A172 (cell line): ENCODE data around the gene CLDN20. TPM values are rescaled to one million over a fixed set of nuclear protein-coding genes. Genes with fewer than 3 reads are reported as not detected.
A peak's percentile ranks its signal among the peaks of the same experiment; 100 is the strongest.
"Not testable (repeated sequence)": the region's sequence is repeated elsewhere in the genome, so short reads cannot be mapped to it uniquely, and the experiment has no call there.

Experiments used
- DNase-seq: peaks from one replicate; pipeline ENCODE4 v3.0.0-alpha.2; 2015; ENCODE audit warnings: low spot score
- total RNA-seq: library from RNA; depleted of rRNA; stranded (reverse); fragments of >200 nt; shearing (Covaris generic); gene quantifications from 2 replicates; pipeline ENCODE4 v1.2.3, GENCODE V29; 2014; rRNA removed

Gene CLDN20, protein sequence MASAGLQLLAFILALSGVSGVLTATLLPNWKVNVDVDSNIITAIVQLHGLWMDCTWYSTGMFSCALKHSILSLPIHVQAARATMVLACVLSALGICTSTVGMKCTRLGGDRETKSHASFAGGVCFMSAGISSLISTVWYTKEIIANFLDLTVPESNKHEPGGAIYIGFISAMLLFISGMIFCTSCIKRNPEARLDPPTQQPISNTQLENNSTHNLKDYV
- total RNA-seq = not detected in 2 replicates

DNA sequence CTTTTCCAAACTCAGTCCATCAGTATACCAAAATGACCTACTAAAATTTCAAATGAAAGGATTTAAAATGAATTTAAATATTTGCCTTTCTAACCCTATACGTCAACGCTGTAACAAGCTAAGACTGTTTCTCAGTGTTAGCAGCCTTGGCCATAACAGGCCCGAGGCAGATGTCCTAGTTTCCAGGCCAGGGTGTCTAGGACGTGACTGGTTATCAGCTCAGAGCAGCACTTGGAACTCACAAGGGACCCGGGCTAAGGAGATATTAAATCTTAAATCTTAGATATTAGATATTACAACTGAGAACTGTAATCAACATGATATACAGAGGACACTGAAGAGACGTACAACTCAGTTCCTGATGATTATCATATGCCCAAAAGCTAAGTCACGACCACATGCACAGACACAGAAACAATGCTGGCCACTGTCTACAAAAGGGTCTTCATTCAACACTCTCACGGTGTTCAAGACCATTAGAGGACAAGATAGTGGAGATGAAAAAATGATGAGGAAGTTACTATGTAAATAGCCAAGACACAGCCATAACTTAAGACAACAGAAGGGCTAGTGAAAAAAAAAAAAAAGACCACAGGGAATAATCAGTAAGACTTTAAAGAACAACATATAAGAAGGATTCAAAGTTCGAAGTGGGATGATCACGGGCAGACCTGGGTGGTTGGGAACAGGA, at the start of gene CLDN20:
CLDN20 (plus strand) TSS at position 641 of the 691 bp plus-strand sequence. CDS start 11,707 bp downstream, outside the sequence.
- DNase-seq = no peak

DNA sequence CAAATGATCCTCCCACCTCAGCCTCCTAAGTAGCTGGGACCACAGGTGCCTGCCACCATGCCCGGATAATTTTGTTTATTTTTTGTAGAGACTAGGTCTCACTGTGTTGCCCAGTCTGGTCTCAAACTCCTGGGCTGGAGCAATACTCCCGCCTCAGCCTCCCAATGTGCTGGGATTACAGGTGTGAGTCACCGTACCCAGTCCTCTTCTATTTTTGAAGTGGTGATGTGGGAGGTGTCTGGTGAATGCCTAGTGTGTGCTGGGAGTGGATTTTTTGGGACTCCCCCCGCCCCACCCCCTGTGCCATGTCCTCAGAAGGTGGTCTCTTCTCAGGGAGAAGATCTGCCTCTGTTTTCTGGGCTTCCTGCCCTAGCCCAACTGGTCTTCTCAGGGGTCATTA, 47.9 kb upstream of the CLDN20 start:
- no peak for DNase-seq

DNA sequence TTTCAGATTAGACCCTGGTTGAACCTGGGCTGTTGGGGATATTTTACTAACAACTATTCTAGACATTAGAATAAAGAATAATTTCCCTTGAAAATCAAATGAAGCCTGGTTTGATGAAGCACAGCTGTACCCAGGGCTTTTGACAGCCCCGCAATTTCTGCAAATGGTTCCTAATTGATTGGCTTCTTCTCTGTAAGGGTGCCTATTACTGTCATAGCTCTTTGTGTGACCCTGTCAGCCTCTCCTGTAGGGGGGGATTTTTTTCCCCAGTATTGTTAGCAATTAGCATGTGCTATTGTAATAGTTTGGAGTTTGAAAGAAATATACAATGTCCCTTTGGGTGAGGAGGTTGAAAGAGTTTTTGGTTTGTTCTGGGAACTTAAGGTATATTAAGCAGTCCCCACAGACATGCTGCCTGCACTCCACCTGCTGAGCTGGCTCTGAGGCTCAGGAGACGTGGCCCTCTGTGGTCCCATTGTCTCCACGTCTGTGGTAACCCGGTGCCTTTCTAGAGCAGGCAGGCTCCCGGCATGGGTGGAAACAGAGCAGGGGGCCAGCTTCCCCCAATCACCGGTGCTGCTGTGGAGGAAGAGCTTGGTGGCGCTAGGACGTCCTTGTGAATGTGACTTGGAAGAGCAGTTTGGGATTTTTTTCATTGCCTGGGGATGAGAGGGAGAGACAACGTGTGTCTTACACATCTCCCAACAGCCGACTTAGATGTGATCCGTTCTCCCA, 47.3 kb upstream of the CLDN20 start:
- DNase-seq = no peak

DNA sequence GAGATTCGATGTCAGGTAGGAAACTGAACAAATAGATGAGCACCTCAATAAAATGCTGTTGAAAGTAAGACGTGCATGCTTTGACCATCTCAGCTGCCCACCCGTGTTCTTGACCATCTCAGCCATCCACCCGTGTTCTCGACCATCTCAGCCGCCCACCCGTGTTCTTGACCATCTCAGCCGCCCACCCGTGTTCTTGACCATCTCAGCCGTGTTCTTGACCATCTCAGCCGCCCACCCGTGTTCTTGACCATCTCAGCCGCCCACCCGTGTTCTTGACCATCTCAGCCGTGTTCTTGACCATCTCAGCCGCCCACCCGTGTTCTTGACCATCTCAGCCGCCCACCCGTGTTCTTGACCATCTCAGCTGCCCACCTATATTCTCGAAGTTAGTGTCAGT, 45.1 kb upstream of the CLDN20 start:
- DNase-seq = not testable (repeated sequence)

DNA sequence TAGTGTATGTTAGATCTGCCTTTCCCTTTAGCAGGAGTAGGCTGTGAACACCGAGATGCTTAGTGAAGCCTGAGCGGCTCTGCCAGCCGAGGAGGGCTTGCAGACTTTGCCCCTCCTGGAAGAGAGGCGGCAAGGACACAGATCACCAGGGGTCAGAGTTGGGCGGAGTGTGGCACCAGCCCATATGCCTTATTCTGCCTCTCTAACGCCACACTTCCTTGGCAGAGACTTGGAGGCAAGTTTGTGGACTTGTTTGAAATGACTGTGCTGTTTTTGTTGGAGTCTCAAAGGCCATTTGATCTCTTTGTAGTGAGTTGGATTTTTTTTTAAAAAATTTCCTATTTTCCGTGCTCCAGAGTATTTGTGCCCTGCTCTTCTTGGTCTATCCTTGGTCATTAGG, 44.5 kb upstream of the CLDN20 start:
- no peak for DNase-seq

DNA sequence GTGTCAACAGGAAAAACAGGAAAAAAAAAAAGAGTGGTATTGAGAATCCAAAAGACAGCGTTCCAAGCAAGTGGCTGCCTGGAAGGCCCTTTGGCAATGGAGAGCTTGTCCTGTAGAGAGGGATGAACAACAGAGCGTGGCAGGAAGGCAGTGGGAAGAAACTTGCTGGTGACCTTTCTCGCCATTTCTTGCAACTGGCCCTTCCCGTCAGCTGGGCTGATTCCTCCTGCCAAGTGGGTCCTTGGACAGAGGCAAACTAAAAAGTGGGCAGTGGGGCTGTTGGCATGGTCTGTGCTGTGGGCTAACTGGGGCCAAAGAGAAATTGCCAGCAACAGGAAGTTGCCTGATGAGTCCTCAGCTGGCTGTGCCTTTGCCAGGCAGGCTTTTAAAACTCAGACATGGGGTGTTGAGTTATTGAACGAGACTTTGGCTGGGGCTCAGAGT, 43.9 kb upstream of the CLDN20 start:
- no peak for DNase-seq

DNA sequence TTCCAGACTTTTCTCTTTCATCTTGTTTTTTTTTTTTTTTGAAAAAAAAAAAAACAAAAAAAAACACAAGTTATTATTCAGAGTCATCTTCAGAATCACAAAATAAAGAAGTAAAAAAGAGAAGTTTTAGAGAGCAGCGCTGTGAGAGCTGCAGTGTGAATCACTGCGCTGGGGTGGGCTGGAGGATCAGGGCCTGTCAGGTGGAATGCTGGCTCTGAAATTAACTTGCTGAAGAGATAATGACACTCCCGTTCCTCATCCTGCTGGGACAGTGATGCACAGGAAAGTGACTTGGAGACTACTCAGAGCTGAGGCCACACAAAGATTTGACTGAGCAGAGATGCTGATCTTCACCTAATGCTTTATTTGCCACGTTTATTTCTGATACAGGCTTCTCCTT, 42.7 kb upstream of the CLDN20 start:
- DNase-seq = peak; percentile 26

DNA sequence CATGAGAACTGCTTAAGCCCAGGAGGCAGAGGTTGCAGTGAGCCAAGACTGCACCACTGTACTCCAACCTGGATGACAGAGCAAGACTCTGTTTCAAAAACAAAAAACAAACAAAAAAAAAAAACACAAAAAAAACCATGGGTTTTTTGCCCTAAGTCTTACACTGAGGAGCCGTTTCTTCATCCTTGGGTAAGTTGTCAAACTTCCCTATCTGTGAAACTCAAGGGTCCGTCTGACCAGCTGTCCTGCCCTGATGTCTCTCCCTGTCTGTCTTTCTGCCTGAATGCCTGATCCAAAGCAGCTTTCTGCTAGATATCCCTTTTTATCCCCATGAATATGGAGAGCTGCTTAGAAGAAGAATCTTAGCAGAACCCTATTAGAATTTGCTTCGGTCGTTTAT, 41.3 kb upstream of the CLDN20 start:
- no peak for DNase-seq

DNA sequence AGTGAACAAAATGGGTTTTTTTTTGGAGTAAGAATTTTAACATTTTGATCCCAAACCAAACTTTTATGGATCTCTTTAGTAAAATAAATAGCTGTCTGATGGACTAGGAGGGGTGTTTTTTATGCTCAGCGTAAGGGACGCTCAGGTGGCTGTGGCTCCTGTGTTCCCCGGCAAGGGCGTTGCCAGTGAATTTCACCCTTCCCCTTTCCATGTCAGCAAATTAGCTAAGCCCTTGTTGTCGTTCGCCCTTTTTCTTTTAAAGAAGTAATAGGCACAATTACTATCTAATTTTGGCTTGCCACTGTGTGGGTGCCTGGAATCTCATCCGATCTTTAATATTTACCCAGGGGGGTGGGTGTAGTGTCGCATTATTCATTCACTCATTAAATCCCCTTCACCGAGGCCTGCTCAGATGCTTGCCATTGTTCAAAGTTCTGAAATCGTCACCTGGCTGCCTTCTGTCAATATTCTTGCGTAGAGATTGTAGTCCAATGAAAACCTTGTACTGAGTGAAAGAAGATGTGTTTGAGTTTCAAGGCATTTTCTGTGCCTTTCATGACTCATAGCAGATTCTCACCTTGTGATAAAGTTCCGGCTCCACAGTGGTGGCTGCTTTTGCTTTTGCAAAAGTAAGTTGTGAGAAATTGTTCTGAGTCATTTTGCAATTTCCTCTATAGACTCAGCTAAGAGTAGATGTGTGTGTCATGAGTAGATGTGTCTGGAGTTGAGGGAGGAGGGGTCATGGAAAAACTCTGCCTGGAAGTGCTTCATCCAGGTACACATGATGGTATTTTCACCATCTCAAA, 40.0 kb upstream of the CLDN20 start:
- DNase-seq = peak; percentile 92

DNA sequence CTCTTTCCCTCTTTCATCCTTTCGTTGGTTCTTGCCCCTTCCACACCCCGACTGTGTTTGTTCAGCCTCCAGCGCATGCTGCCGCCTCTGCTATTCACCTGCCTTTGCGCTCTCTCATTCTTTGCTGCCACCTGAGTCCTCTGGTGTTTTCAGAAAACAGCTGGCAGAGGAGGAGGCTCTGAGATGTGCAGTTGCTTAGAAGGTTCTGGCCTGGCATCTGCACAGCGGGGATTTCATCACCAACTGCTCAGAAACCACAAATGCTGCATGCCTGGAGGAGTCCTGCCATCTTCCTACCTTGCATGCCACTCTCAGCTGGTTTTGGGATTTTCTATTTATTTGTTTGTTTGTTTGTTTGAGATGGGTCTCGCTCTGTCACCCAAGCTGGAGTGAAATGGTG, 39.2 kb upstream of the CLDN20 start:
- peak; percentile 39 for DNase-seq

DNA sequence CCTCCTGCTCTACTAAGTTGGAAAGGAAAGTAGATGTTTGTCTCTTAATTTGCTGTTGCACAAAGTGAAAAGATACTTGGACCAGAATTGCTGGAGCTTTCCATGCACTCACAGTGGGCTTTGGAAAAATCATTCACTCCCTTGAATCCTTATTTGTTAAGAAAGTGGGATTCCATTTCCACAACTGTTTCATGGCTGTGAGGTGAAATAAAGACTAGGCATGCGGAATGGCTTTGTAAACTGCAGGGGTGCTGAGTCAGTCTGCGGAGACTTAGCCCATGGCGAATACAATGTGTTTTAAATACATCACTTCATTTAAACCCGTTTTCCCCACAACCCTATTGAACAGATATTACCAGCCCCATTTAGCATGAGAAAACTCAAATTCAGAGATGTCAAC, 36.8 kb upstream of the CLDN20 start:
- DNase-seq = no peak

DNA sequence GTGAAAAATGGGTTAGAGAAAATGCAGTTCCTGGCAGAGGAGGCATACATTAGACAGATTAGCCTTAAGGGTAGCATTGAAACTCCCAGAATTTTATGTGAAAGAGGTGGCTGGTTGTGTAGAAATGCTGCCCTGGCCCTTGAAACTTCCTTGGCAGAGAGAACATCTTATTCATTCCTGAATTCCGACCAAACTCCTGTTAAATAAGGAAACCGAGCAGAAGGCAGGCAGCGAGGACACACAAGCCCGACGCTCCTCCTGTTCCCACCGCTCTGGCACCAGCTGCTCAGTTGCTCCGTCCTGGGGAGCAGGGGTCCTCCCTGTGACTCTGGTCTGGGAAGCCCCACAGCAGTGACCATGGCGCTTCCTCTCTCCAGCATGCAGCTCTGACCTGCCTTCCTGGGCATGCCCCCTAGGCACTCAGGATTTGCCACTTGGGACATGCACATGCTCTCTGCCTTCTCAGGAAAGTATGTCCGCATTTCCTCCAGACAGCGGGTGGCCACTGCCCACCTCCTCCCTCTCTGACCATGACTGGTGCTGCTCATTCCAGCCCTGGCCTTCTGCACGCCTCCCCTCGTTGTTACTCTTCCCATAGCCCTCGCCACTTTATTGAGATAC, 35.2 kb upstream of the CLDN20 start:
- no peak for DNase-seq

DNA sequence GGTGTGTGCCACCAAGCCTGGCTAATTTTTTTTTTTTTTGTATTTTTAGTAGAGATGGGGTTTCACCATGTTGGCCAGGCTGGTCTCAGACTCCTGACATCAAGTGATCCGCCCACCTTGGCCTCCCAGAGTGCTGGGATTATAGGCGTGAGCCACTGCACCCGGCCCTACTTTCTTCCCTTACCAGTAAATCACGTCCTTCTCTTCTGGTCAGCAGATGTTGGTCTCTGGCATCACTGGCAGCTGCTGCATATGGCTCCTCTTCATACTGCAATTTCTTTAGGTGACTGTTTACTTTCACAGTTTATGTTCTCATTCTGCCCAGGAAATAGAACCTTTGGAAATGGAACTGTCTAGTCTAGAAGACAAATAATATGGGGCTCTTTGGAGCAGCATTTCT, 32.8 kb upstream of the CLDN20 start:
- DNase-seq = not testable (repeated sequence)

DNA sequence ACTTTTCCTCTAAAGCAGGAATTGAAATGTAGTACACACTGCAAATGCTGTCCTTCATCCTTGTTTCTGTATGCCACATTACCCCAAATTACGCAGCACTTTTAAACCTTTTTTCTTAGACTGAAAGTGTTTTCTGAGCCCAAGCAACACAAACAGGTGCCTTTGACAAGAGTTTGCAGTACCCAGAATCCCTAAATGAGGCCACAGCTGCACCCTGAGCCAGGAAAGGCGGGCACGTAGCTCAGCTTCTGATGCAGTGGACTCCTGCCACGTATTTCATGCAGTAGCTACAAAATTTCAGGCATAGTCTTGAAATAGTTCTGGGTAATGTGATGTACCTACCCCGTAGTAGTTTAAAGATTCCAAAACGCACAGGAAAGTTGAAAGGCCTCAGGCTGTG, 31.0 kb upstream of the CLDN20 start:
- DNase-seq = no peak

DNA sequence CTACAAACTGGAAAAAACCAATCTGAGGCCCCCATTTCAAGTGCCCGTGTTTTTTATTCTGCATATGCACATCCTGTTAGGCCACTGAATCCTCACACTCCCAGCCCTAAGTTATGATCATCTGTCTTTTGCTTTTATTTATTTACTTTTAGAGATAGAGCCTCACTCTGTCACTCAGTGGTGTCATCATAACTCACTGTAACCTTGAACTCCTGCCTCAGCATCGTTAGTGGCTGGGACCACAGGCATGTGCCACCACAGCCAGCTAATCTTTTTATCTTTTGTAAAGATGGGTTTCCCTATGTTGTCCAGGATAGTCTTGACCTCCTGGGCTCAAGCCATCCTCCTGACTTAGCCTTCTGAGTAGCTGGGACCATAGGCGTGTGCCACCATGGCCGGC, 29.6 kb upstream of the CLDN20 start:
- no peak for DNase-seq

DNA sequence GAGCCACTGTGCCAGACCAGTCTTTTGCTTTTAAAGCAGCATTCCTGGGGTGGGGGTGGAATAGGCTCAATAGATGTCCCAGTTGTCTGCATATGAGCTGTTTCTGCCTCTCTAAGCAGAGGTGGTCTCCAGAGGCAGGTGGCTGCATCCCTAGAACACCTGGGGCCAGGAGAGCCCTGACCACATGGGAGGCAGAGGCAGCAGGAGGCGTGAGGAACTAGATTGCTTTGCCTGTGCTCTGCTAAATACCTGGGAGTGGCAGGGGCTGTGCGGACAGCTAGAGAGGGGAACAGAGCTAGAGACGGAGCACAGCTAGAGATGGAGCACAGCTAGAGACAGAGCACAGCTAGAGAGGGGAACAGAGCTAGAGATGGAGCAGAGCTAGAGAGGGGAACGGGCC, 29.1 kb upstream of the CLDN20 start:
- no peak for DNase-seq

DNA sequence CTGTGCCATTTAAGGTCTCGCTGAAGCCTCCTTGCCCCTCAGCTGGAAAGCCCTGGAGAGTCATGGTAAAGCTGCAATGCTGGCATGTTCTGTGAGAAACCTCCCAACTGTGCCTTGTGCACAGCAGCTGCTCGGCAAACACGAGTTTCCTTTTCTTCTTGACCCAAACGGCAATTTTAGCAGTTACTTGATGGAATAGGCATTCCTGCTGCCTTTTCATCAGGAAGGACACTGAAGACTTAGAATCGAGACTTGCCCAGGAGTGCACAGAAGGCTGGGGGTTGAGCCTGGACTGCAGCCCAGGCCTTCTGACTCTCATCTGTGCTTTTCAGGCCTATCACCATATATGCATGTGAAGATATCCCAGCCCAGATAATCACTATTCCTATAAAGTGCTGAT, 28.7 kb upstream of the CLDN20 start:
- no peak for DNase-seq

DNA sequence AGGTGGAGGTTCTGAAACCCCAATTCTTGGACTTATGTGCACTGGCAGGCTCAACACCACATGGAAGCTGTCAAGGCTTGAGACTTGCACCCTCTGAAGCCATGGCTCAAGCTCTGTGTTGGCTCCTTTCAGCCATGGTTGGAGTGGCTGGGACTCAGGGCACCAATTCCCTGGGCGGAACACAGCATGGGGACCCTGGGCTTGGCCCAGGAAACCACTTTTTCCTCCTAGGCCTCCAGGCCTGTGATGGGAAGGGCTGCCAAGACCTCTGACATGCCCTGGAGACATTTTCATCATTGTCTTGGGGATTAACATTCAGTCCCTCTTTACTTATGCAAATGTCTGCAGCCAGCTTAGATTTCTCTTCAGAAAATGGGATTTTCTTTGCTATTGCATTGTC, 26.2 kb upstream of the CLDN20 start:
- no peak for DNase-seq

DNA sequence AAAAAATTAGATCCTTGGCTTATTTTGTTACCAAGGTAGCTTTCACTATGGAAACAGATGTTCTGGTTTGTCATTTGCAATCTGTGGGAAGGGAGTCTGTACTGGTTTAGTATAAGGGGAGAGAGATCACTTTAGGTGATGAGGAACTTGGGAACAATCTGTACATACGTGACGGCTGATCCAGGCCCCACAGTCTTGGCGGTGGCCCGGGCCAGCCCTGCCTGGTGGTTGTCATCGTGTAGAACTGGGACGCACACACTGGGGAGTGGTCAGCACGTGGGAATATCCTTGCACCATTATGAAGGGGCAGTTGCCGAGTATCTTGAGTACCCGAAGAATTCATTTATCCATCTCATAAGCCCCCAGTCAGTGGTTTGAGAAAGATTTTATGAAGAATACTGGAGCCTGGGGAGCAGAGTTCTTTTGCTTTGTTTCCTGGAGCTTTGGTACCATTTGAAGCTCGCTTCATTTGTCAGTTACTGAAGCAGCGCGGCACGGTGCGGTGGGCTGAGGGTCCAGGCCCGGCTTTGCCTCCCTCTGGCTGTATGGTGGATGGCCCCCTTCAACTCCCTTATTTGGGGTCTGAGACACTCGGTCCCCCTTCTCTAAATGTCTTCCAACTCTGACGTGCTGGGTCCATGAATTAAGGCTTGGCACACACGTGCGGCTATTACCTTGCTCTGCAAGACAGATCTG, 22.8 kb upstream of the CLDN20 start:
- no peak for DNase-seq

DNA sequence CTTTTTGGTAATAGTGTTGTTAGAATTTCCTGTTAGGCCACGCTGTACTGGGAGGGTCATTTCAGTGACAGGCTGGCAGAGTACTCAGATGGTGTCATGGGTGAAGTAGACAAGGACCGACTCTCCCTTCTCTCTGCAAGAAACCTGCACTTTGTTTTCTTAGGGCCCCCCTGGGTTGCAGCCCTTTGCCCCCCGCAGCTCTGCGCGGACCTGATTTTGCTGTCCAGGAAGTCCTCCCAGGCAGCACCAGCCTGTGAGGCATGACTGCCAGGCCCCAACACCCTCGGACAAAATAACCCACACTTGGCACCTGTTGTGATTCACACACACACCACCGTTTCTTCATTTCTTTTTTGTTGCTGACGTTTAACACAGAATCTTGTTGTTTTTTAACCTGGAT, 21.8 kb upstream of the CLDN20 start:
- DNase-seq = no peak

DNA sequence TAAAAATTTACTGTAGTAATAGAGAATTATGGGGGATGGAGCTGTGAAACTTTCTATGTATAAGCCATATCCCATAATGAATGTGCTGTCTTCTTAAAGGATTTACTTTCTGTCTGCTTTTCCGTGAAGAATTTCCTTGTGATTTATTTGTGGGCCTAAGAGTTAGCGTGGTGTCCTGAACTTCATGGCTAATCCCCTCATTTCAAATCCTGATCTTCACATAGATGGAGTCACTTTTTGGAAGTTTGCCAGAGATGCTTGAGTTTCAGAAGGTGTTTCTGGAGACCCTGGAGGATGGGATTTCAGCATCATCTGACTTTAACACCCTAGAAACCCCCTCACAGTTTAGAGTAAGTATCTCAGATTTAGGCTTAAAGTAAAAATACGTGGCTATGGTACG, 19.4 kb upstream of the CLDN20 start:
- DNase-seq = no peak
